Neural cell (in vitro differentiated cells): ENCODE measurements around the gene KDM4B. TPM values are rescaled to one million over a fixed set of nuclear protein-coding genes. Genes with fewer than 3 reads are reported as not detected.

Experiments
- H2AFZ ChIP-seq: fragments of 200-600, 300-800 bp; sonication (generic), shearing (Covaris generic); 2 replicates; pipeline ENCODE4 v1.6.0; 2014; ENCODE audit warnings: low read depth, mild to moderate bottlenecking, antibody characterized with exemption, low read length, moderate library complexity
- H3F3A ChIP-seq: fragments of 200-600 bp; shearing (Covaris generic); 2 replicates; pipeline ENCODE4 v1.6.1; 2016; ENCODE audit warnings: mild to moderate bottlenecking, moderate library complexity, mixed read lengths, antibody characterized with exemption, low read length; ENCODE audit not compliant: insufficient read depth, poor library complexity, severe bottlenecking
- H3K27ac ChIP-seq: fragments of 200-600, 300-800 bp; sonication (generic), shearing (Covaris generic); 2 replicates; pipeline ENCODE4 v1.5.1; 2014; ENCODE audit warnings: mild to moderate bottlenecking, low read length, moderate library complexity
- H3K27me3 ChIP-seq: fragments of 300-800, 200-600 bp; sonication (generic), shearing (Covaris generic); 2 replicates; pipeline ENCODE4 v1.6.0; 2014; ENCODE audit warnings: mild to moderate bottlenecking, low read depth, low read length, moderate library complexity; ENCODE audit not compliant: insufficient read depth
- H3K36me3 ChIP-seq: fragments of 300-800, 200-600 bp; sonication (generic), shearing (Covaris generic); 2 replicates; pipeline ENCODE4 v1.5.1; 2014; ENCODE audit warnings: mild to moderate bottlenecking, antibody characterized with exemption, low read length, moderate library complexity; ENCODE audit not compliant: insufficient read depth
- H3K4me2 ChIP-seq: fragments of 300-800, 200-600 bp; sonication (generic), shearing (Covaris generic); 2 replicates; pipeline ENCODE4 v1.6.0; 2014; ENCODE audit warnings: mild to moderate bottlenecking, low read length
- H3K4me3 ChIP-seq: fragments of 300-800, 200-600 bp; sonication (generic), shearing (Covaris generic); 2 replicates; pipeline ENCODE4 v1.5.1; 2014; ENCODE audit warnings: mild to moderate bottlenecking, low read length, moderate library complexity
- H3K79me2 ChIP-seq: fragments of 200-600 bp; shearing (Covaris generic); replicated peaks from 2 replicates; pipeline ENCODE4 v1.6.0; 2014; ENCODE audit warnings: mild to moderate bottlenecking, low read length, moderate library complexity; ENCODE audit not compliant: insufficient read depth
- H3K9ac ChIP-seq: fragments of 300-800, 200-600 bp; sonication (generic), shearing (Covaris generic); 2 replicates; pipeline ENCODE4 v1.6.1; 2016; ENCODE audit warnings: mild to moderate bottlenecking, low read length, mixed read lengths
- H3K9me2 ChIP-seq: fragments of 200-600 bp; shearing (Covaris generic); 2 replicates; pipeline ENCODE4 v1.6.1; 2016; ENCODE audit warnings: mild to moderate bottlenecking, low read length, mixed read lengths; ENCODE audit not compliant: insufficient read depth
- H3K9me3 ChIP-seq: fragments of 200-600, 300-800 bp; sonication (generic), shearing (Covaris generic); 2 replicates; pipeline ENCODE4 v1.6.1; 2016; ENCODE audit warnings: mild to moderate bottlenecking, mixed run types, low read length, moderate library complexity, mixed read lengths
- H4K20me1 ChIP-seq: fragments of 200-600 bp; shearing (Covaris generic); 2 replicates; pipeline ENCODE4 v1.6.1; 2016; ENCODE audit warnings: mild to moderate bottlenecking, mixed run types; ENCODE audit not compliant: insufficient read depth
- EP300 ChIP-seq: fragments of 450-650 bp; conservative IDR thresholded peaks from 2 replicates; pipeline ENCODE4 v1.6.1; 2014; ENCODE audit warnings: antibody characterized with exemption, mild to moderate bottlenecking, moderate library complexity; ENCODE audit not compliant: poor library complexity, severe bottlenecking
- EZH2 ChIP-seq: fragments of 200-600, 300-800 bp; shearing (Covaris generic), sonication (generic); IDR thresholded peaks from 2 replicates; pipeline ENCODE4 v1.6.1; 2014; ENCODE audit warnings: antibody characterized with exemption, low read length, borderline replicate concordance, mild to moderate bottlenecking; ENCODE audit not compliant: insufficient read depth, poor library complexity, severe bottlenecking
- MXI1 ChIP-seq: fragments of 450-650 bp; conservative IDR thresholded peaks from 2 replicates; pipeline ENCODE4 v1.6.1; 2014; ENCODE audit warnings: antibody characterized with exemption, mild to moderate bottlenecking; ENCODE audit not compliant: poor library complexity, severe bottlenecking
- POLR2AphosphoS5 ChIP-seq: IDR thresholded peaks from 2 replicates; pipeline ENCODE4 v1.6.1; 2012
- RAD21 ChIP-seq: fragments of 450-650 bp; conservative IDR thresholded peaks from 2 replicates; pipeline ENCODE4 v1.6.1; 2014; ENCODE audit warnings: antibody characterized with exemption, mild to moderate bottlenecking, moderate library complexity
- SMC3 ChIP-seq: fragments of 450-650 bp; conservative IDR thresholded peaks from 2 replicates; pipeline ENCODE4 v1.6.1; 2014; ENCODE audit warnings: antibody characterized with exemption, mild to moderate bottlenecking, moderate library complexity; ENCODE audit not compliant: poor library complexity
- TAF1 ChIP-seq: IDR thresholded peaks from 2 replicates; pipeline ENCODE4 v1.6.1; 2012; ENCODE audit warnings: low read depth
- polyA plus RNA-seq: library from polyadenylated mRNA; depleted of rRNA; stranded (reverse); fragments of >200 nt; gene quantifications from 2 replicates; pipeline ENCODE4 v1.2.3, GENCODE V29; 2014
- TF ChIP-seq, protein P1 (sequence below): IDR thresholded peaks from 2 replicates; pipeline ENCODE4 v1.6.1; 2012; ENCODE audit warnings: borderline replicate concordance
- TF ChIP-seq, protein P2 (sequence below): fragments of 450-650 bp; IDR thresholded peaks from 2 replicates; pipeline ENCODE4 v1.5.1; 2014; ENCODE audit warnings: antibody characterized with exemption, mild to moderate bottlenecking, moderate library complexity; ENCODE audit not compliant: poor library complexity, severe bottlenecking

The KDM4B gene
- polyA plus RNA-seq, 1 donor from 2014 or later = 19.1 TPM

DNA sequence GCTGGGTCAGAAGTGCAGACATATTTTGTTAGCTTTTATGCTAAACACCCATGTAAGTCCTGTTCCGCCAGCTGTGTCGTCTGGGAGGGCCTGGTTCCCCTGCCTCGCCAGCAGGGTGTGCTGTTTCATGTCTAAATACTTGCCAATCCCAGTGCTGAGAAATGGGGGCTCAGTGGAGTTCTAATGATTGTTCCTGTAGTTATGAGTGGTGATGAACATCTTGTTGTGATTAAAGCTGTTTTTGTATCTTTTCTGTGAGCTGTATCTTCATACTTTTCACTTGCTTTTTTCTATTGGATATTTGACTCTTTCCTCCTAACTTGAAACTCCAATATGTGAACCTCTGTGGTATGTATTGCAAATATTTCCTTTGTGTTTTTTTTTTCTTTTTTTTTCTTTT, 32.7 kb downstream of the KDM4B start:
- H3K27me3 ChIP-seq = no peaks in the 10 kb centered on the region
- H3F3A ChIP-seq = no peaks in the 10 kb centered on the region
- H3K36me3 ChIP-seq = peaks cover 11% of the 10 kb centered on the region
- TF ChIP-seq, protein P1, sequence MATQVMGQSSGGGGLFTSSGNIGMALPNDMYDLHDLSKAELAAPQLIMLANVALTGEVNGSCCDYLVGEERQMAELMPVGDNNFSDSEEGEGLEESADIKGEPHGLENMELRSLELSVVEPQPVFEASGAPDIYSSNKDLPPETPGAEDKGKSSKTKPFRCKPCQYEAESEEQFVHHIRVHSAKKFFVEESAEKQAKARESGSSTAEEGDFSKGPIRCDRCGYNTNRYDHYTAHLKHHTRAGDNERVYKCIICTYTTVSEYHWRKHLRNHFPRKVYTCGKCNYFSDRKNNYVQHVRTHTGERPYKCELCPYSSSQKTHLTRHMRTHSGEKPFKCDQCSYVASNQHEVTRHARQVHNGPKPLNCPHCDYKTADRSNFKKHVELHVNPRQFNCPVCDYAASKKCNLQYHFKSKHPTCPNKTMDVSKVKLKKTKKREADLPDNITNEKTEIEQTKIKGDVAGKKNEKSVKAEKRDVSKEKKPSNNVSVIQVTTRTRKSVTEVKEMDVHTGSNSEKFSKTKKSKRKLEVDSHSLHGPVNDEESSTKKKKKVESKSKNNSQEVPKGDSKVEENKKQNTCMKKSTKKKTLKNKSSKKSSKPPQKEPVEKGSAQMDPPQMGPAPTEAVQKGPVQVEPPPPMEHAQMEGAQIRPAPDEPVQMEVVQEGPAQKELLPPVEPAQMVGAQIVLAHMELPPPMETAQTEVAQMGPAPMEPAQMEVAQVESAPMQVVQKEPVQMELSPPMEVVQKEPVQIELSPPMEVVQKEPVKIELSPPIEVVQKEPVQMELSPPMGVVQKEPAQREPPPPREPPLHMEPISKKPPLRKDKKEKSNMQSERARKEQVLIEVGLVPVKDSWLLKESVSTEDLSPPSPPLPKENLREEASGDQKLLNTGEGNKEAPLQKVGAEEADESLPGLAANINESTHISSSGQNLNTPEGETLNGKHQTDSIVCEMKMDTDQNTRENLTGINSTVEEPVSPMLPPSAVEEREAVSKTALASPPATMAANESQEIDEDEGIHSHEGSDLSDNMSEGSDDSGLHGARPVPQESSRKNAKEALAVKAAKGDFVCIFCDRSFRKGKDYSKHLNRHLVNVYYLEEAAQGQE = no peak
- TF ChIP-seq MXI1 (no peak), SMC3 (no peak), POLR2AphosphoS5 (no peak), RAD21 (no peak), EP300 (no peak), EZH2 (no peak)
- H3K27ac ChIP-seq = no peak overlapping the region
- no peaks in the 10 kb centered on the region for H3K9me3 ChIP-seq
- no peak overlapping the region for H3K9ac ChIP-seq
- H3K4me3 ChIP-seq = no peak overlapping the region
- H3K4me2 ChIP-seq = no peak overlapping the region
- peaks cover 40% of the 10 kb centered on the region for H3K79me2 ChIP-seq
- H2AFZ ChIP-seq = no peak overlapping the region
- no peaks in the 10 kb centered on the region for H3K9me2 ChIP-seq
- H4K20me1 ChIP-seq = no peaks in the 10 kb centered on the region

DNA sequence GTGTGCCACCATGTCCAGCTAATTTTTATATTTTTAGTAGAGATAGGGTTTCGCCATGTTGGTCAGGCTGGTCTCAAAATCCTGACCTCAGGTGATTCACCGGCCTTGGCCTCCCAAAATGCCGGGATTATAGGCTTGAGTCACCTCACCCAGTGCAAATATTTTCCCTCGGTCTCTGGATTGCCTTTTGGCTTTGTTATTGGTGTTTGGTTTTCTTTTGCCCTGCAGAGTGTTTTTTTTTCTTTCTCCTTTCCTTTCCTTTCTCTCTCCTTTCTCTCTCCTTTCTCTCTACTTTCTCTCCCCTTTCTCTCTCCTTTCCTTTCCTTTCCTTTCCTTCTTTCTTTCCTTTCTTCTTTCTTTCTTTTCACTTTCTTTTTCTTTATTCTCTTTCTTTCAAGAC, 33.2 kb downstream of the KDM4B start:
- Histone ChIP-seq H3K36me3 (peaks cover 7% of the 10 kb centered on the region), H3K79me2 (peaks cover 36% of the 10 kb centered on the region), H4K20me1 (no peaks in the 10 kb centered on the region), H3K4me2 (no peak overlapping the region), H3K4me3 (no peak overlapping the region), H3K9ac (no peak overlapping the region), H3K9me2 (no peaks in the 10 kb centered on the region), H3K9me3 (no peaks in the 10 kb centered on the region), H3K27me3 (no peaks in the 10 kb centered on the region), H2AFZ (no peak overlapping the region), H3F3A (no peaks in the 10 kb centered on the region), H3K27ac (no peak overlapping the region)
- TF ChIP-seq EP300 = no peak
- TF ChIP-seq RAD21 = no peak
- TF ChIP-seq, protein P1 = no peak

DNA sequence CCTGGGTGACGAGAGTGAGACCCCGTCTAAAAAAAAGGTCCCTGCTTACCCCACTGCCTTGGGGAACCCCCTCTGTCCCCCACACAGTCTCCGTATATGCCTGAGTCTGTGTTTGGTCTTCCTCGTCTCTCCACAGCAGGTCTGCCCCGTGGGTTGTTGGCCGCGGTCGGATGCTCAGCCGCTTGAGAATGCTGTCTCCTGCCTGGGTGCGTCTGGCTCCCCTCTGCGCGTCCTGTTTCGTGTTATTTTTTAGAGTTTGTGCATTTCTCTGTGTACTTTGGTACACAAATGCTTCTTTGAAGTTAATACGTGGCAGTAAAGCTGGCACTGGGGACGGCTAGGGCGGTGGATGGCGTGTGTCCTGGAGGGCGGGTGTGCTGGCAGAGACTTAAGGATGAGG, 34.9 kb downstream of the KDM4B start:
- no peak overlapping the region for H2AFZ ChIP-seq
- H3K36me3 ChIP-seq = no peaks in the 10 kb centered on the region
- H3K9me2 ChIP-seq = no peaks in the 10 kb centered on the region
- H3F3A ChIP-seq = no peaks in the 10 kb centered on the region
- H3K4me3 ChIP-seq = no peak overlapping the region
- H3K79me2 ChIP-seq = peaks cover 35% of the 10 kb centered on the region
- no peak for TF ChIP-seq POLR2AphosphoS5
- TF ChIP-seq, protein P2, sequence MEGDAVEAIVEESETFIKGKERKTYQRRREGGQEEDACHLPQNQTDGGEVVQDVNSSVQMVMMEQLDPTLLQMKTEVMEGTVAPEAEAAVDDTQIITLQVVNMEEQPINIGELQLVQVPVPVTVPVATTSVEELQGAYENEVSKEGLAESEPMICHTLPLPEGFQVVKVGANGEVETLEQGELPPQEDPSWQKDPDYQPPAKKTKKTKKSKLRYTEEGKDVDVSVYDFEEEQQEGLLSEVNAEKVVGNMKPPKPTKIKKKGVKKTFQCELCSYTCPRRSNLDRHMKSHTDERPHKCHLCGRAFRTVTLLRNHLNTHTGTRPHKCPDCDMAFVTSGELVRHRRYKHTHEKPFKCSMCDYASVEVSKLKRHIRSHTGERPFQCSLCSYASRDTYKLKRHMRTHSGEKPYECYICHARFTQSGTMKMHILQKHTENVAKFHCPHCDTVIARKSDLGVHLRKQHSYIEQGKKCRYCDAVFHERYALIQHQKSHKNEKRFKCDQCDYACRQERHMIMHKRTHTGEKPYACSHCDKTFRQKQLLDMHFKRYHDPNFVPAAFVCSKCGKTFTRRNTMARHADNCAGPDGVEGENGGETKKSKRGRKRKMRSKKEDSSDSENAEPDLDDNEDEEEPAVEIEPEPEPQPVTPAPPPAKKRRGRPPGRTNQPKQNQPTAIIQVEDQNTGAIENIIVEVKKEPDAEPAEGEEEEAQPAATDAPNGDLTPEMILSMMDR = no peak
- TF ChIP-seq, protein P1 = no peak
- no peak for TF ChIP-seq EP300
- no peak for TF ChIP-seq RAD21
- no peak for TF ChIP-seq EZH2
- TF ChIP-seq MXI1 = no peak
- TF ChIP-seq SMC3 = no peak
- TF ChIP-seq TAF1 = no peak
- H3K4me2 ChIP-seq = no peak overlapping the region
- H4K20me1 ChIP-seq = no peaks in the 10 kb centered on the region
- no peak overlapping the region for H3K9ac ChIP-seq
- H3K27me3 ChIP-seq = no peaks in the 10 kb centered on the region
- no peaks in the 10 kb centered on the region for H3K9me3 ChIP-seq
- no peak overlapping the region for H3K27ac ChIP-seq
